ENCODE results near the gene RASGEF1B.
"Not testable (repeated sequence)": the region's sequence is repeated elsewhere in the genome, so short reads cannot be mapped to it uniquely, and the experiment has no call there.

Gene RASGEF1B

DNA sequence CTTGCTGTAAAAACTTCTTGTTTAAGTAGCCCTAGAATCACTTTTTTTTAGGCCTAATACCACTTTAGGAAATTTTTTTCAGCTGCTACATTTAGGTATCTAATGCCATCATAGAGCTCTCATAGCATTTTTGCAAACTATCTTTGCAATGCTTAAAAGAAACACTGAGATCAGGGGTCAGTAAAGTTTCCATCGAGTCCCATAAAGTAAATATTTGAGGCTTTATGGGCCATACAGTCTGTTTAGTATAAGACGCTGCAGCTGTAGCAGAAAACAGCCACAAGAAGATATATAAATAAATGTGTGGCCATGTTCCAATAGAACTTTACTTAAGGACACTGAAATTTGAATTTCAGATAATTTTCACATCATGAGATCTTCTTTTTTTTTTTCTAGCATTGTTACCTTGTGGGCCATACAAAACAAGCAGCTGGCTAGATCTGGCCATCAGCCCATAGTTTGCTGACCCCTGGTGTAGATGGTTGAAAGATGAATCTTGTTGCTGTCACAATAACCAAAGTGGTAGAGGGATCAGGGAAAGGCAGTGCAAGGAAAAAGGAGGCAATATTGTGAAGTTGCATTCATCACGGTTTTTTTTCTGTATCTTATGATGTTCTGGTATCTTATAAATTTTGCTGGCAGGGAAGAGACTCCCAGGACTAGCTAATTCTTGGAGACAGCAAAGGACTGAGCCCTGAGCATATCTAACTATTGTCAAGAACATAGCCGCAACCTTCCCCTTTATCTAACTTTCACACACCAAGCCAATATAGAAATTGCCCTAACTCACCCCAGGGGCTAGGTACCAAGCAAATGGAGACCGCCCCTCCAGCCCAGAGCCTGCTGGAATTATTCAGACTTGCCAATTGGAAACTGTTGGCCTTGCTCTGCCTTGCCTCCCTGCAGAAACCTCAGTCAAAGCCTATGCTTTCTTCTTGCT, 46.6 kb downstream of the RASGEF1B start:
- no peaks in the 10 kb centered on the region for H3K36me3 Mint-ChIP-seq (ENCODE audit: low read depth)
- H3K4me1 Mint-ChIP-seq (ENCODE audit: low read depth), result peaks cover 6% of the 10 kb centered on the region
- no peaks in the 10 kb centered on the region for H3K27me3 Mint-ChIP-seq (ENCODE audit: low read depth)
- DNase-seq (ENCODE audit: low spot score), result no peak
- no peaks in the 10 kb centered on the region for H3K9me3 Mint-ChIP-seq
- H3K27ac Mint-ChIP-seq, result no peak overlapping the region
- no peak overlapping the region for H3K4me3 Mint-ChIP-seq

DNA sequence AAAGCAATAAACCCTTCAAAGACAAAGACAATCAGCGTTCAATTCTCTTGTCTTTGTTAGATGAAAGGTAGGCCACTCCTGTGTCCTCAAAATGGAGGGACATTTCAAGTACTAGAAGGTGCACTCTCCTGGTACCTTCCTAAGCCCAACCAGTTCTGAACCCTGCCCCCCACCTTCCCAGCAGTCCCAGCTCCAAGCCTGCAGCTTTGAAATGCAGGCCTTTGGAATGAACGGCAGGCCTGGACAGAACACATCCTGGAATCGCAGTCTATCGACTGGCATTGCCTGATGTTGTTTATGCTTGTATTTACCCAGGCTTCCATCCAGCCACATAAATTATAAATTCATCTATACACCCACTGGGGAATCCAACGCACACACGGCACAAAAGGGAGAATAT, 47.4 kb downstream of the RASGEF1B start:
- Mint-ChIP-seq H3K9me3 (no peaks in the 10 kb centered on the region), H3K36me3 (ENCODE audit: low read depth) (no peaks in the 10 kb centered on the region), H3K4me3 (no peak overlapping the region), H3K4me1 (ENCODE audit: low read depth) (peaks cover 6% of the 10 kb centered on the region), H3K27me3 (ENCODE audit: low read depth) (peaks cover 1% of the 10 kb centered on the region), H3K27ac (no peak overlapping the region)
- DNase-seq (ENCODE audit: low spot score), result no peak

DNA sequence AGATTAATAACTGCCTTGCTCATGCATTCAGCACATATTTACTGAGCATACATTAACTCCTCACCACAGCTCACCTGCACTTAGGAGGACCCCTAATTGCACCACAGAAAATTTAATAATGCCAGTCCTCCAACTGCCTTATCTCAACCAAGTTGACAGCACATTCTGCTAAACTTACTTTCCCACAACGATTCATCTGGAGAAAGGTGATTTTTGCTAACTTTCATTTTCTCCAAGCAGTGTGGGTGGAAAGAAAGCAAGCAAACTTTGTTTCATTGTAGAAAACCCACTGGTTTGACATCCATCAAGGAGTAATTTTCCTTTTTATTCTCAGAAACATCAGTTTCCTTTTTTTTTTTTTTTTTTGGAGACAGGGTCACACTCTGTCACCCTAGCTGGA, 49.1 kb downstream of the RASGEF1B start:
- H3K4me3 Mint-ChIP-seq, result no peak overlapping the region
- peaks cover 6% of the 10 kb centered on the region for H3K4me1 Mint-ChIP-seq (ENCODE audit: low read depth)
- no peaks in the 10 kb centered on the region for H3K36me3 Mint-ChIP-seq (ENCODE audit: low read depth)
- DNase-seq (ENCODE audit: low spot score), result no peak
- peaks cover 2% of the 10 kb centered on the region for H3K27me3 Mint-ChIP-seq (ENCODE audit: low read depth)
- H3K9me3 Mint-ChIP-seq, result no peaks in the 10 kb centered on the region
- no peak overlapping the region for H3K27ac Mint-ChIP-seq

DNA sequence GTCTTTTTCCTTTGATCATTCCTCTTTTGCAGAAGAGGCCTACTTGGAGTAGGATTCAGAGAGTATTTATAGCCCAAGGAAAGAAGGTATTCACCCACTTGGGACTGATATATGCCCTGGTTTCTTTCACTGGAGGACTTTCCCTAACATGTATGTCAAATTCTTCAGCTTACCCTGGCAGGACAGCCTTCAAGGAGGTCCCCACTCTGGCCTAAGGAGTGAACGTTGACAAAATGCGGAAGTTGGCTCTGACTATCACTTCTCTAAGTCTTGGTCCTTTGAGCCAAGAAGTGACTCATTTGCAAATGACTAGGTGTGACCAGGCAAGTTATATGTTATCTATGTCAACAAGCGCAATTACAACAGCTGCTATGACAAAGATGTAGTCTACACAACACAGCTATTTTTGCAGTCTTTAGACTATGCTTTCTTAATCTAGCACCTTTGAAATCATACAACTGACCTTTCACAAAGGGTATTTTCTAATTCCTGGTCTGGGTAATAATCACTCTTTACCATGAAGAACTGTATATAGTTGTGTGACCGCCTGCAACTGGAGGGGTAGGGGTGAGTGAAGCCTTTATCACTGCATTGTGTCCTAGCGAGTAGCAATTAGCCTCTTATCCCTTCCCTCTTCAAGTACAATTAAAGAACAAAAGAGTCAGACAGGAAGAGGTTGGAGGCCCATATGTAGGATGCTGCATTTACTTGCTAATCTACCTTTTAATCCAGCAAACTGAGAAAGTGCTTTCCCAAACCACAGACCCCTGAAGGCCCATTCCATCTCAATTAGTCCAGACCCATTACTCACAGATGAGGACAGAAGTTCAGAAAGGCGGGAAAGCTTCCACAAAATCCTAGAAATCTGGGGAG, 50.1 kb downstream of the RASGEF1B start:
- peaks cover 6% of the 10 kb centered on the region for H3K4me1 Mint-ChIP-seq (ENCODE audit: low read depth)
- H3K27ac Mint-ChIP-seq, result no peak overlapping the region
- no peak for DNase-seq (ENCODE audit: low spot score)
- H3K4me3 Mint-ChIP-seq, result no peak overlapping the region
- peaks cover 2% of the 10 kb centered on the region for H3K27me3 Mint-ChIP-seq (ENCODE audit: low read depth)
- no peaks in the 10 kb centered on the region for H3K9me3 Mint-ChIP-seq
- H3K36me3 Mint-ChIP-seq (ENCODE audit: low read depth), result no peaks in the 10 kb centered on the region

DNA sequence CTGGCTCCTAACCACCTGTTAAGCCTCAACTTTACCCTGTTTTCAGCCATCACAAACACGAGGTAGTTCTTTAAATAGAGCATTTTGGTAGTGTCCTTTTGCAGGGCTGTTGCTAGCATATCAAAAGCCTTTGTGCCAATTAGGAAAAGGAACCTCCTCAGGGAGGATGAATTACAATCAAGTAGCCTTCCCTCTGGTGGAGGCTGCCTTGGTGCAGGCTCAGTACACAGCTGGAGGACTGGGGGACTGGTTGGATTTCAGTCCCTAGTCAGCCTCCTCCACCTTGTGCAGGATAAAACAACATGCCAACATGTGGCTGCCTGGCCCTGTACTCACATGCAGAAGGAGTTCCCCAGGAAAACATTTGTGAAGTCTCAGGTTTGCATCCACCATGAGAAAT, 53.1 kb downstream of the RASGEF1B start:
- Mint-ChIP-seq H3K27ac (no peak overlapping the region), H3K27me3 (ENCODE audit: low read depth) (peaks cover 2% of the 10 kb centered on the region), H3K36me3 (ENCODE audit: low read depth) (no peaks in the 10 kb centered on the region), H3K4me1 (ENCODE audit: low read depth) (peaks cover 6% of the 10 kb centered on the region), H3K4me3 (no peak overlapping the region), H3K9me3 (no peaks in the 10 kb centered on the region)
- DNase-seq (ENCODE audit: low spot score), result no peak

DNA sequence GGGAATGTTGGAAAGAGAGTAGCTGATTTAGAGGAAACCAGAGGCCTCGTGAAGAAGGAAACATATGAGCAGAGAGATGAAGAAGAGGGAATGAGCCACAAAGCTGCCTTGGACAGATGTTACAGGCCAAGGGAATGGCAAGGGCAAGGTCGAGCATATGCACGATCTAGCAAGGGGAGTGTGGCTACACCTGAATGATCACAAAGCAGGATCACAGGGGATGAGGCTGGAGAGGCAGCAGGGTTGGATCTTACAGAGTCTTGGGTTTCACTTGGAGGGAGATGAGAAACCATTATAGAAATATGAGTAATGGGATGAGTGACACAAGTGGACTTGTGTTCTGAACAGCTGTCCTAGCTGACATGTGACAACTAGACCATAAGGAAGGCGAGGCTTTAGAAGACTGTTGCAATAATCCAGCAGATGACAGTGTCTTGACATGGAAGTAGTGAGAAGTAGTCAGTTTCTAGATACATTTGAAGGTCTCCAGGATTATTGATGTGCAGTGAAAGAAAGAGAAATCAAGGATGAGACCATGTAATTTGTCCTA, 58.7 kb downstream of the RASGEF1B start:
- no peak for DNase-seq (ENCODE audit: low spot score)
- H3K4me1 Mint-ChIP-seq (ENCODE audit: low read depth), result no peaks in the 10 kb centered on the region
- H3K9me3 Mint-ChIP-seq, result no peaks in the 10 kb centered on the region
- no peak overlapping the region for H3K4me3 Mint-ChIP-seq
- no peaks in the 10 kb centered on the region for H3K36me3 Mint-ChIP-seq (ENCODE audit: low read depth)
- H3K27ac Mint-ChIP-seq, result no peak overlapping the region
- no peaks in the 10 kb centered on the region for H3K27me3 Mint-ChIP-seq (ENCODE audit: low read depth)

DNA sequence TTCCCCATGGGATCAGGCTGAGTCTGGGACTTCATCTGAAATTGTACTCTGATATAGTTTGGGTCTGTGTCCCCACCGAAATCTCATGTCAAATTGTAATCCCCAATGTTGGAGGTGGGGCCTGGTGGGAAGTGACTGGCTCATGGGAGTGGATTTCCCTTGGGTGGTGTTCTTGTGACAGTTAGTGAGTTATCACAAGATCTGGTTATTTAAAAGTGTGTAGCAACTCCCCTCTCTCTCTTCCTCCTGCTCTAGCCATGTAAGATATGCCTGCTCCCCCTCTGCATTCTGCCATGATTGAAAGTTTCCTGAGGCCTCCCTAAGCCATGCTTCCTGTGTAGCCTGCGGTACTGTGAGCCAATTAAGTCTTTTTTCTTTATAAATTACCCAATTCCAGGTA, 61.0 kb downstream of the RASGEF1B start:
- Mint-ChIP-seq H3K4me3 (no peak overlapping the region), H3K4me1 (ENCODE audit: low read depth) (peaks cover 2% of the 10 kb centered on the region), H3K27ac (no peak overlapping the region), H3K27me3 (ENCODE audit: low read depth) (no peaks in the 10 kb centered on the region), H3K9me3 (no peaks in the 10 kb centered on the region), H3K36me3 (ENCODE audit: low read depth) (no peaks in the 10 kb centered on the region)
- DNase-seq (ENCODE audit: low spot score), result no peak

DNA sequence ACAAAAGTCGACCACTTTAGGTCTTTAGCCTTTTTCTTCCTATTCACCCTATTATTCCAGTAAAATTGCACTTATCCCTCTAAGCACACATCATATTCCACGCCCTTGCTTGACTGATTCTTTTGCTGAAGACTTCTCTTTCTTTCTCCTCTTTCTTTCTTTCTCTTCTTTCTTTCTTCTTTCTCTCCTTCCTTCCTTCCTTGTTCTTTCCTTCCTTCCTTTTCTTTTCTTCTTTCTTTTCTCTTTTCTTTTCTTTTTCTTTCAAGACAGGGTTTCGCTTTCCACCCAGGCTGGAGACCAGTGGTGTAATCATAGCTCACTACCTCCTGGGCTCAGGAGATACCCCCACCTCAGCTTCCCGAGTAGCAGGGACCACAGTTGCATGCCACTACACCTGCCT, 61.9 kb downstream of the RASGEF1B start:
- Mint-ChIP-seq H3K27me3 (ENCODE audit: low read depth) (peaks cover under 1% of the 10 kb centered on the region), H3K9me3 (no peaks in the 10 kb centered on the region), H3K4me3 (no peak overlapping the region), H3K4me1 (ENCODE audit: low read depth) (peaks cover 3% of the 10 kb centered on the region), H3K27ac (no peak overlapping the region), H3K36me3 (ENCODE audit: low read depth) (no peaks in the 10 kb centered on the region)
- DNase-seq (ENCODE audit: low spot score), result no peak

DNA sequence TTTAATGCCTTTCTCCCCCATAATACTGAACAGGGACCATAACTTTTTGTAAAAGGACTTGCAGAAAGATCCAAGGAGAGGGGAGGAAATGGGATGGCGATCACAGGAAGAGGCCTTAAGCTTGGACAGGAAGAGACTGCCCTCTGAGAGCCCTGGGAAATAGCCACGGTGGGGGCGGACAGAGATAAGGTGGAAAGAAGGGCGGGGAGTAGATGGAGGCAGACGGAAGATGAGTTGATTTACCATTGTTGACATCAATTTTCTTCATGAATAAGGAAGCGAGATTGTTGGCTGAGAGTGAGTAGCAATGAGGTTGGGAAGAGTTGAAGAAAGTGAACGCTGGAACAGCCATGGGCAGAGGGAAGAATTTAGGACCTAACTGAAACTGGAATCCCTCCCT, 63.4 kb downstream of the RASGEF1B start:
- peaks cover 2% of the 10 kb centered on the region for H3K27me3 Mint-ChIP-seq (ENCODE audit: low read depth)

DNA sequence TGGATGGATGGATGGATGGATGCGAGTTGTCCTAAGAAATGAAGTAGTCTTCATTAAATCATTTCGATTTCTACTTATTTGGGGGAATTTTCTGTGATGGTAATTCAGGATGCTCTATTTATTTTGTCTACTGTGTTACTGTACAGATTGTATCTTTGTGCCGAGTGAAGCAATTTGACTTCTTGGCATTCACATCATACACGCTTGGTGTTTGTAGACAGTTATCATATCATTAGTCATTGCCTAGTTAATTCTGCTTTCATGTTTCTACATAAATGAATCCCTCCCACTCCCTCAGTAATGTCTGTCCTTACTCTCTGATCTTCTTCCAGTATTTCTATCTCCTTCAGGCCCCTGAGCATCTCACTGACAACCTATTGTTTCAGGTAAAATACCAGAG, 64.0 kb downstream of the RASGEF1B start:
- Mint-ChIP-seq H3K4me3 (no peak overlapping the region), H3K27me3 (ENCODE audit: low read depth) (peaks cover 2% of the 10 kb centered on the region), H3K9me3 (no peaks in the 10 kb centered on the region), H3K4me1 (ENCODE audit: low read depth) (peaks cover 3% of the 10 kb centered on the region), H3K36me3 (ENCODE audit: low read depth) (no peaks in the 10 kb centered on the region), H3K27ac (no peak overlapping the region)
- no peak for DNase-seq (ENCODE audit: low spot score)

More for the DNA sequence above, 63.4 kb downstream of the RASGEF1B start:
- Mint-ChIP-seq H3K4me3 (no peak overlapping the region), H3K36me3 (ENCODE audit: low read depth) (no peaks in the 10 kb centered on the region), H3K4me1 (ENCODE audit: low read depth) (peaks cover 3% of the 10 kb centered on the region), H3K27ac (no peak overlapping the region), H3K9me3 (no peaks in the 10 kb centered on the region)
- DNase-seq (ENCODE audit: low spot score), result no peak

DNA sequence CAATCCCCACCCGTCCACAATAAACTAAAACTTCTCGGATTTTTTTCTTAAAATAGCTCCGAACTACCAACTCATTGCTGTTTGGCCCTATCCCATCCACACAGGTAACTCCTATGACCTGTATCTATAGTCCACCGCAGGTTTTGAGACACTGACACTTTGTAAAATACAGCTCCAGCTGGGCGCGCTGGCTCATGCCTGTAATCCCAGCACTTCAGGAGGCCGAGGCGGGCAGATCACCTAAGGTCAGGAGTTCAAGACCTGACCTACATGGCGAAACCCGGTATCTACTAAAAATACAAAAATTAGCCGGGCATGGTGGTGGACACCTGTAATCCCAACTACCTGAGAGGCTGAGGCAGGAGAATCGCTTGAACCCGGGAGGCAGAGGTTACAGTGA, 65.2 kb downstream of the RASGEF1B start:
- not testable (repeated sequence) for H3K4me1 Mint-ChIP-seq (ENCODE audit: low read depth); H3K36me3 Mint-ChIP-seq (ENCODE audit: low read depth); H3K9me3 Mint-ChIP-seq; H3K4me3 Mint-ChIP-seq; H3K27ac Mint-ChIP-seq; DNase-seq (ENCODE audit: low spot score); H3K27me3 Mint-ChIP-seq (ENCODE audit: low read depth)

DNA sequence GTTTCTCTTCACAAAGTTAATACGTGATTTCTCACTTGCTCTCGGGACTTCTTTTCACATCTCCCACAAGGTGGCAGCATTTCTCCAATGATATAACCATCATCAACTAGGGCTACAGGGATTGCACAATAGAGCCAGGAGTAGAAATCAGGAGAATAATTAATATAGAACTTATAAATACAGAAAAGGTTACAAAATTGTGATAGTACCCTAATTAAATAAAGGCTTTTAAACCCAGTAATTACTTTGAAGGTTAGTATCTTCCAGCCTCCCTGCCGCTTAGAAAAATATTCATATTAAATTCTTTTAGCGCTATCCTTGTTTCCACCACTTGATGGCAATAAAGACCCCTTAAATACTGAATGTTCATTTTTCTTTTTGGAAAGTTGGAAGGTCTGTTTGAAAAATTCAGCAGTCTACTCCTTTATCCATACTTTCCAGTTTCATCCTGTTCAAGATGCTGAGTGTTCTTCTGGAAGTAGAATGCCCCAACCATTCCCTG, 65.8 kb downstream of the RASGEF1B start:
- no peak for DNase-seq (ENCODE audit: low spot score)
- H3K36me3 Mint-ChIP-seq (ENCODE audit: low read depth), result no peaks in the 10 kb centered on the region
- no peak overlapping the region for H3K4me3 Mint-ChIP-seq
- H3K4me1 Mint-ChIP-seq (ENCODE audit: low read depth), result peaks cover 3% of the 10 kb centered on the region
- no peaks in the 10 kb centered on the region for H3K9me3 Mint-ChIP-seq
- H3K27ac Mint-ChIP-seq, result no peak overlapping the region
- peaks cover 2% of the 10 kb centered on the region for H3K27me3 Mint-ChIP-seq (ENCODE audit: low read depth)

DNA sequence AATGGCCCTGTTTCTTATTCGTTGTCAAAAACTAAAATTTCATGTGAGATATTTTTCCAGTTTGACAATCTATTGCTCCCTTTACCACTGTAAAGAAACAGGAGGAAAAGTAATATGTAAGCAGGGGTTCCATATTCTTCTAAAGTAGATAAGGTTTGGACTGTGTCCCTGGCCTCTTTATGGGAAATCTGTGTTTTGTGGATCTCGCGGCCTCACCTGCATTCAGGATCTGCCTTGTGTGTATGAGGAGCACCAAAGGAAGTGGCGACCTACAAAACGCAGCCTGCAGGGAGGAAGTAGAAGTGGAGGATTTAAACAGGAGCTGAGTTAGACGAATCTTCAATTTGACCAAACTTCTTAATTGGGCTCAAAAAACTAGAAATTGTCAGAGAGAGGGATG, 67.0 kb downstream of the RASGEF1B start:
- Mint-ChIP-seq H3K4me1 (ENCODE audit: low read depth) (peaks cover 3% of the 10 kb centered on the region), H3K27me3 (ENCODE audit: low read depth) (peaks cover 4% of the 10 kb centered on the region), H3K27ac (no peak overlapping the region), H3K9me3 (no peaks in the 10 kb centered on the region), H3K4me3 (no peak overlapping the region), H3K36me3 (ENCODE audit: low read depth) (no peaks in the 10 kb centered on the region)
- DNase-seq (ENCODE audit: low spot score), result no peak

DNA sequence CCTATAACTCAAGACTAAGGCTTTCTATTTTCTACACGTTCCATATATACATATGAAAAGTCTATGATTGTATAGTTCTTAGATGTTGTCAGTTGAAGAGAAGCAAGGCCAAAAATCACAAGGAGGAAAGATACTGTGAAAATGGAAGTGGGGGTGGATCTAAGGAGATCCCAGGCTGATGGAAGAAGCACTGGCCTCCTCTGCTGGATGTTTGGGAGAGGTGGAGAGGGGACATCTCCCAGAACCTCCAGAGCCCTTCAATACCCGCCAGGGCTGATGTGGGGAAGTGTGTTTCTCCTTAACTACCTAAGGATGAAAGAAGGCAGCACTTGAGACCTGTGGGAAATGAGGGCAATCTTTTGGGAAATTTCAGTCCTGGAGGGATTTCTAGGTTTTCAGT, 67.4 kb downstream of the RASGEF1B start:
- peaks cover 3% of the 10 kb centered on the region for H3K4me1 Mint-ChIP-seq (ENCODE audit: low read depth)

More for the DNA sequence above, 67.4 kb downstream of the RASGEF1B start:
- no peak for DNase-seq (ENCODE audit: low spot score)
- Mint-ChIP-seq H3K27ac (no peak overlapping the region), H3K27me3 (ENCODE audit: low read depth) (peaks cover 4% of the 10 kb centered on the region), H3K9me3 (no peaks in the 10 kb centered on the region), H3K4me3 (no peak overlapping the region), H3K36me3 (ENCODE audit: low read depth) (no peaks in the 10 kb centered on the region)
